ENCODE results near the gene P2RY2. TPM values are rescaled to one million over a fixed set of nuclear protein-coding genes. Genes with fewer than 3 reads are reported as not detected.

Gene P2RY2
- total RNA-seq, 1 experiment from 2014 or later, result 2.9 TPM

- ChIA-PET CTCF (no interaction called here), RAD21 (ENCODE audit: low non-redundant PET in 1 of 2, low total read pairs in 2 of 2, uncharacterized antibody in 2 of 2, unreplicated experiment in 2 of 2) (no interaction called here), POLR2A (no interaction called here)
- Histone ChIP-seq H3K9me2 (ENCODE audit: insufficient read depth) (no peaks in the 10 kb centered on the region), H3K9me3 (ENCODE audit: control insufficient read depth in 1 of 2, insufficient read depth in 1 of 2, low read depth in 1 of 2, low read length in 2 of 2) (no peaks in the 10 kb centered on the region), H3K27me3 (ENCODE audit: insufficient read depth, low read length) (0 out of 2 replicates have a peak, but pooled peaks cover 2% of the 10 kb centered on the region), H3K4me2 (ENCODE audit: low read length) (no peak overlapping the region), H2AFZ (ENCODE audit: low read depth, low read length, poor library complexity, severe bottlenecking) (no peak overlapping the region), H3K27ac (ENCODE audit: low read depth, low read length) (no peak overlapping the region), H3K9ac (ENCODE audit: low read length) (no peak overlapping the region), H4K20me1 (ENCODE audit: insufficient read depth) (no peaks in the 10 kb centered on the region), H3K36me3 (ENCODE audit: control insufficient read depth in 1 of 2, insufficient read depth in 2 of 2, low read length in 2 of 2) (no peaks in the 10 kb centered on the region), H3K4me3 (replicated peaks in 1 of 2; ENCODE audit: low read depth in 1 of 2, low read length in 2 of 2) (no peak overlapping the region), H3K79me2 (ENCODE audit: insufficient read depth, low read length) (no peaks in the 10 kb centered on the region), H3K4me1 (ENCODE audit: control insufficient read depth in 1 of 2, insufficient read depth in 2 of 2, low read length in 2 of 2) (no peaks in the 10 kb centered on the region)
- TF ChIP-seq TCF7L2 (IDR thresholded peaks at IDR 0.05; ENCODE audit: borderline replicate concordance, extremely low read depth, insufficient read depth, insufficient read length) (no peak), POLR2AphosphoS5 (IDR thresholded peaks at IDR 0.05; ENCODE audit: low read depth, low read length) (no peak), ZBTB33 (IDR thresholded peaks at IDR 0.05; ENCODE audit: extremely low read depth, insufficient replicate concordance, low read length) (no peak), EZH2phosphoT487 (IDR thresholded peaks at IDR 0.05; ENCODE audit: borderline replicate concordance) (no peak), ZNF274 (IDR thresholded peaks at IDR 0.05; ENCODE audit: low read depth, low read length) (no peak), MAX (IDR thresholded peaks at IDR 0.05) (no peak), ELF1 (IDR thresholded peaks at IDR 0.05; ENCODE audit: borderline replicate concordance, low read depth) (no peak), ZFX (IDR thresholded peaks at IDR 0.05) (no peak), CEBPB (IDR thresholded peaks at IDR 0.05; ENCODE audit: low read depth) (no peak), CTCF (IDR thresholded peaks at IDR 0.05 in 2 of 3, conservative IDR thresholded peaks at IDR 0.05 in 1 of 3; ENCODE audit: borderline replicate concordance in 1 of 3, insufficient read depth in 1 of 3, low read depth in 2 of 3, low read length in 2 of 3) (no peak)
- no TSS peak for BruUV-seq (replicated peaks)
- ATAC-seq, result no peak
- intact Hi-C loops (cut with micrococcal nuclease), result no loop called here
- no peak for DNase-seq (ENCODE audit: low read depth, low spot score)
Measured at GRCh38 chr11:73281796-73282660, 63.9 kb downstream of the P2RY2 start.

Measured in HCT116 (cell line).